Measurements from ENCODE around the gene OTUD3.

The OTUD3 gene

GRCh38 chr1:19852036-19852435, 30.2 kb upstream of the OTUD3 start:
- H3F3A ChIP-seq (ENCODE audit: insufficient read depth), result no peaks in the 10 kb centered on the region
- no peak for TF ChIP-seq EZH2phosphoT487 (conservative IDR thresholded peaks at IDR 0.05; ENCODE audit: low read length)
- no peak for TF ChIP-seq CTCF (IDR thresholded peaks at IDR 0.05; ENCODE audit: insufficient read depth, low read length, poor library complexity, severe bottlenecking)
- H2AFZ ChIP-seq (ENCODE audit: low read depth, low read length, severe bottlenecking), result no peak overlapping the region
- no peak overlapping the region for H3K4me3 ChIP-seq (ENCODE audit: insufficient read depth, low read length, poor library complexity, severe bottlenecking)
- no peak overlapping the region for H3K9ac ChIP-seq (ENCODE audit: low read length)
- H3K79me2 ChIP-seq (ENCODE audit: insufficient read depth, low read length), result no peaks in the 10 kb centered on the region
- H3K27ac ChIP-seq (ENCODE audit: low read depth, low read length), result no peak overlapping the region
- H3K27me3 ChIP-seq (ENCODE audit: low read length), result no peaks in the 10 kb centered on the region
- no peaks in the 10 kb centered on the region for H3K9me2 ChIP-seq (replicated peaks; ENCODE audit: insufficient read depth, low read length)
- H4K20me1 ChIP-seq (ENCODE audit: low read depth, low read length), result no peaks in the 10 kb centered on the region
- H3K36me3 ChIP-seq (ENCODE audit: low read length), result no peaks in the 10 kb centered on the region
- no peaks in the 10 kb centered on the region for H3K9me3 ChIP-seq (ENCODE audit: insufficient read depth, low read length)
- no peak overlapping the region for H3K4me2 ChIP-seq (ENCODE audit: low read depth, low read length, poor library complexity, severe bottlenecking)

DNA sequence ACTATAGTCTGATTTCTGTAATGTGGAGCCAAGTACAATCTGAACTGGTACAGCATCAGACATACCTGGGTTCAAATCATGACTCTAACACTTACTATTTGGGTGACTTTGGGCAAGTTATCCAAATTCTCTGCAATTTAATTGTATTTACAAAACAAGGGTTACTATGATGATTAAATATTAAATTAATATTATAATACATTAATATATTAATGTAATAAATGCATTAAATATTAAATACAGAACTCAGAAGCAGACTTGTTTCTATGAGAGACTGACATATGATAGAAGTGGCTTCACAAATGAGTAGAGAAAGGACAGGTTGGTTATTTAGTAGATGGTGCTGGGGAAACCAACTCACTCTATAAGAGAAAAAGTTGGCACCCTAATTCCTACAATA, 27.3 kb upstream of the OTUD3 start:
- Histone ChIP-seq H3K4me3 (ENCODE audit: insufficient read depth, low read length, poor library complexity, severe bottlenecking) (no peak overlapping the region), H3K79me2 (ENCODE audit: insufficient read depth, low read length) (no peaks in the 10 kb centered on the region), H3K27me3 (ENCODE audit: low read length) (no peaks in the 10 kb centered on the region), H3F3A (ENCODE audit: insufficient read depth) (no peaks in the 10 kb centered on the region), H3K9me2 (replicated peaks; ENCODE audit: insufficient read depth, low read length) (no peaks in the 10 kb centered on the region), H3K27ac (ENCODE audit: low read depth, low read length) (no peak overlapping the region), H4K20me1 (ENCODE audit: low read depth, low read length) (no peaks in the 10 kb centered on the region), H3K9ac (ENCODE audit: low read length) (no peak overlapping the region), H2AFZ (ENCODE audit: low read depth, low read length, severe bottlenecking) (no peak overlapping the region), H3K9me3 (ENCODE audit: insufficient read depth, low read length) (no peaks in the 10 kb centered on the region), H3K4me2 (ENCODE audit: low read depth, low read length, poor library complexity, severe bottlenecking) (no peak overlapping the region), H3K36me3 (ENCODE audit: low read length) (no peaks in the 10 kb centered on the region)
- TF ChIP-seq CTCF (IDR thresholded peaks at IDR 0.05; ENCODE audit: insufficient read depth, low read length, poor library complexity, severe bottlenecking) (no peak), EZH2phosphoT487 (conservative IDR thresholded peaks at IDR 0.05; ENCODE audit: low read length) (no peak)

DNA sequence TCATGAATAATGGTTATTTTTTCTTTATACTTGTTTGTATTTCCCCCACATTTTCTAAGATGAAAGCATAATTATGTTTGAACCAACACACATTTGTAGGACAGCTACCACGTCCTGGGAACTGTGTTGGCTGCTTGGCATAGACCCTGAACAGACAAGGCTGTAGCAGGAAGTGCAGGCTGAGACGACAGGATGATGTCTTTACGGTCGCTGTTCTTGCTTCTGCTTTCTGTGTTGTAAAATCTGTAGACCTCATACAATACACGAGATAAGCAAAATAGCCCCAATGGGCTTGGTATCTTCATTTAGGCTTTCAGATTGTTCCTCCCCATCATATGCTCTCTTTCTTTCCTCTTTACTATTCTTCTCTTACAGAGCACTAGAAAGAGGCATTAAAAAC, 23.3 kb upstream of the OTUD3 start:
- H3K4me3 ChIP-seq (ENCODE audit: insufficient read depth, low read length, poor library complexity, severe bottlenecking), result no peak overlapping the region
- no peak overlapping the region for H2AFZ ChIP-seq (ENCODE audit: low read depth, low read length, severe bottlenecking)
- H4K20me1 ChIP-seq (ENCODE audit: low read depth, low read length), result no peaks in the 10 kb centered on the region
- H3K9ac ChIP-seq (ENCODE audit: low read length), result no peak overlapping the region
- H3F3A ChIP-seq (ENCODE audit: insufficient read depth), result no peaks in the 10 kb centered on the region
- H3K9me3 ChIP-seq (ENCODE audit: insufficient read depth, low read length), result no peaks in the 10 kb centered on the region
- H3K36me3 ChIP-seq (ENCODE audit: low read length), result no peaks in the 10 kb centered on the region
- TF ChIP-seq EZH2phosphoT487 (conservative IDR thresholded peaks at IDR 0.05; ENCODE audit: low read length) (no peak), CTCF (IDR thresholded peaks at IDR 0.05; ENCODE audit: insufficient read depth, low read length, poor library complexity, severe bottlenecking) (no peak)
- H3K4me2 ChIP-seq (ENCODE audit: low read depth, low read length, poor library complexity, severe bottlenecking), result no peak overlapping the region
- H3K79me2 ChIP-seq (ENCODE audit: insufficient read depth, low read length), result no peaks in the 10 kb centered on the region
- H3K27me3 ChIP-seq (ENCODE audit: low read length), result no peaks in the 10 kb centered on the region
- no peak overlapping the region for H3K27ac ChIP-seq (ENCODE audit: low read depth, low read length)
- no peaks in the 10 kb centered on the region for H3K9me2 ChIP-seq (replicated peaks; ENCODE audit: insufficient read depth, low read length)

- H3K4me2 ChIP-seq (ENCODE audit: low read depth, low read length, poor library complexity, severe bottlenecking), result no peak overlapping the region
Measured at GRCh38 chr1:19859876-19860275, 22.3 kb upstream of the OTUD3 start.

More at GRCh38 chr1:19859876-19860275, 22.3 kb upstream of the OTUD3 start:
- Histone ChIP-seq H3K9me2 (replicated peaks; ENCODE audit: insufficient read depth, low read length) (no peaks in the 10 kb centered on the region), H3K27me3 (ENCODE audit: low read length) (no peaks in the 10 kb centered on the region), H3K36me3 (ENCODE audit: low read length) (no peaks in the 10 kb centered on the region), H4K20me1 (ENCODE audit: low read depth, low read length) (no peaks in the 10 kb centered on the region), H2AFZ (ENCODE audit: low read depth, low read length, severe bottlenecking) (no peak overlapping the region), H3K4me3 (ENCODE audit: insufficient read depth, low read length, poor library complexity, severe bottlenecking) (no peak overlapping the region), H3K27ac (ENCODE audit: low read depth, low read length) (no peak overlapping the region), H3K9ac (ENCODE audit: low read length) (no peak overlapping the region), H3F3A (ENCODE audit: insufficient read depth) (no peaks in the 10 kb centered on the region), H3K9me3 (ENCODE audit: insufficient read depth, low read length) (no peaks in the 10 kb centered on the region), H3K79me2 (ENCODE audit: insufficient read depth, low read length) (no peaks in the 10 kb centered on the region)
- TF ChIP-seq EZH2phosphoT487 (conservative IDR thresholded peaks at IDR 0.05; ENCODE audit: low read length) (no peak), CTCF (IDR thresholded peaks at IDR 0.05; ENCODE audit: insufficient read depth, low read length, poor library complexity, severe bottlenecking) (no peak)
